Astrocyte of the cerebellum (primary cell): ENCODE results near the gene ALPL.

Source experiments
- DNase-seq: peaks from one replicate; pipeline ENCODE4 v3.0.0-alpha.2; 2011; ENCODE audit warnings: low read depth
- H3K4me3 ChIP-seq: 2 replicates; pipeline ENCODE4 v1.5.1; 2011; ENCODE audit warnings: mild to moderate bottlenecking, low read depth, low read length, moderate library complexity
- CTCF ChIP-seq: IDR thresholded peaks from 2 replicates; pipeline ENCODE4 v1.5.1; 2012; ENCODE audit warnings: low read length, low read depth, moderate library complexity, mild to moderate bottlenecking; ENCODE audit errors: missing control alignments
- in situ Hi-C: cut with HindIII; loops from 2 replicates; pipeline ENCODE4 v1.10.0; 2017; ENCODE audit warnings: low sequenced_read_pairs

The ALPL gene

GRCh38 chr1:21610989-21611785 lies 102.0 kb downstream of the ALPL start:
- H3K4me3 ChIP-seq, result no peak overlapping the region
- no peak for TF ChIP-seq CTCF
- no peak for DNase-seq
- in situ Hi-C loops, result no loop called here

GRCh38 chr1:21612057-21612456 lies 102.8 kb downstream of the ALPL start:
- no peak for TF ChIP-seq CTCF
- no peak overlapping the region for H3K4me3 ChIP-seq
- no peak for DNase-seq
- in situ Hi-C loops, result no loop called here

DNA sequence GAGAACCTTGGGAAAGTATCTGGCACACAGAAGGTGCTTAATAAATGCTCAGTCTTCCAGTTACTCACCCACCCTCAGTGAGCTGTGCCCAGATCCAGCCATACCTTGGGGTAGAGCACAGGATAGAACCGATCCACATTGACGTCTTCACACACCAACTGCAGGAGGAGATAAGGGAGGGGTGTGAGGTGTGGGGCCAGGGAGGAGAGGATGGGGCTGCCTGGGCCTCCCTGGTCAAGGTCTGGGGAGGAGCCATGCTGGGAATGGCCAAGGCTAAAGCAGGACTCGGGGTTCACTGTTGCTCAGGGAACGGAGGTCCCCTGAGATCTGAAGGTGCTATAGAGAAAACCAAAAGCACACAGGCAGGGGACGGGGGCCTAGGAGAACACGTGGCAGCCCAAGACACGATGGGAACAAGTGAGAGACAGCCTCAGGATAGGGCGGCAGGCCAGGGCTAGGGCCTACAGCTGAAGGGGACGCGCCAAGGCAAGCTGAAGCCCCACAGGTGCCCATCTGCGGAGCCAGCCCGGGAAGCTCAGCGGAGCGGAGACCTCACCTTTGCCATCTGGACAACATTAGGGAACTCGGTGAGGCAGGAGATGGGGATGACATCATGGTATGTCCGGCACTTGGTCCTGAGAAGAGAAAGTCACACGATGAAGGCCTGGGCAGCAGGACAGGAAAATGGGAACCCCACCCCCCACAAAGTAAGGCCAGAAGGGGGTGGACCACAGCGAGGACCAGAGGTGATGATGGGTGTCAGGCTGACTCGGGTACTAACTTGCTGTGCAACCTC lies 104.0 kb downstream of the ALPL start:
- DNase-seq, result no peak
- no peak for TF ChIP-seq CTCF
- H3K4me3 ChIP-seq, result no peak overlapping the region
- in situ Hi-C loops, result no loop called here

- TF ChIP-seq CTCF, result no peak
- no peak for DNase-seq
- in situ Hi-C loops, result no loop called here
- no peak overlapping the region for H3K4me3 ChIP-seq
Measured at GRCh38 chr1:21614419-21615115, 105.3 kb downstream of the ALPL start.

GRCh38 chr1:21616372-21616771 lies 107.1 kb downstream of the ALPL start:
- no peak for DNase-seq
- in situ Hi-C loops, result no loop called here
- H3K4me3 ChIP-seq, result no peak overlapping the region
- TF ChIP-seq CTCF, result no peak

GRCh38 chr1:21617126-21617738 lies 108.0 kb downstream of the ALPL start:
- no peak overlapping the region for H3K4me3 ChIP-seq
- DNase-seq, result no peak
- no peak for TF ChIP-seq CTCF
- in situ Hi-C loops, result no loop called here
